ENCODE measurements around the gene RUNX1. TPM values are rescaled to one million over a fixed set of nuclear protein-coding genes. Genes with fewer than 3 reads are reported as not detected.

RUNX1 gene
- total RNA-seq, 2 donors from 2014 or later = 21.3 to 23.0 TPM

DNA sequence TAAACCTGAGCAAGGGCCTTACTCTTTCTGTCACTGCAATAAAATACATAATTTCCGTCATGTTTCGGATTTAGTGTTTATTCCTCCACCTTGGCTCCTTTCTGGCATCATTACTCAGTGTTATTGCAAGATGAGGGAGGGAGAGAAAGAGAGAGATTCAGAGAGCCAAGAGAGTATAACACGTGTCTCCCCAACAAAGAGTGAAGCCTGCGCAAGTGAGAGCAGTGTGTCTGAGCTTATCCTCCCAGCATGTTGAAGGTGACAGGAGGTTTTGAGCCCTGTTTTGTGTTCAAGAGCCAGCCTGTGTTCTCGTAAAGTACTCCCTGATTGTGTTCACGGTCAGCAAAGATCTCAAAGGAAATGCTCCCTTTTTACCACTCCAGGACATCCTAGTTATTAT is 6.3 kb downstream of the RUNX1 start:
- intact Hi-C loops (cut with DNase I) = no loop called here
- Histone ChIP-seq H3K9me3 (no peaks in the 10 kb centered on the region), H3K27ac (no peak overlapping the region), H3K36me3 (no peaks in the 10 kb centered on the region), H3K4me3 (no peak overlapping the region), H3K9ac (ENCODE audit: low read depth in 2 of 2, low read length in 2 of 2) (no peak overlapping the region), H3K4me1 (no peaks in the 10 kb centered on the region), H3K27me3 (no peaks in the 10 kb centered on the region)
- no peak for DNase-seq
- TF ChIP-seq, protein P1, sequence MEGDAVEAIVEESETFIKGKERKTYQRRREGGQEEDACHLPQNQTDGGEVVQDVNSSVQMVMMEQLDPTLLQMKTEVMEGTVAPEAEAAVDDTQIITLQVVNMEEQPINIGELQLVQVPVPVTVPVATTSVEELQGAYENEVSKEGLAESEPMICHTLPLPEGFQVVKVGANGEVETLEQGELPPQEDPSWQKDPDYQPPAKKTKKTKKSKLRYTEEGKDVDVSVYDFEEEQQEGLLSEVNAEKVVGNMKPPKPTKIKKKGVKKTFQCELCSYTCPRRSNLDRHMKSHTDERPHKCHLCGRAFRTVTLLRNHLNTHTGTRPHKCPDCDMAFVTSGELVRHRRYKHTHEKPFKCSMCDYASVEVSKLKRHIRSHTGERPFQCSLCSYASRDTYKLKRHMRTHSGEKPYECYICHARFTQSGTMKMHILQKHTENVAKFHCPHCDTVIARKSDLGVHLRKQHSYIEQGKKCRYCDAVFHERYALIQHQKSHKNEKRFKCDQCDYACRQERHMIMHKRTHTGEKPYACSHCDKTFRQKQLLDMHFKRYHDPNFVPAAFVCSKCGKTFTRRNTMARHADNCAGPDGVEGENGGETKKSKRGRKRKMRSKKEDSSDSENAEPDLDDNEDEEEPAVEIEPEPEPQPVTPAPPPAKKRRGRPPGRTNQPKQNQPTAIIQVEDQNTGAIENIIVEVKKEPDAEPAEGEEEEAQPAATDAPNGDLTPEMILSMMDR (IDR thresholded peaks at IDR 0.05) = no peak

DNA sequence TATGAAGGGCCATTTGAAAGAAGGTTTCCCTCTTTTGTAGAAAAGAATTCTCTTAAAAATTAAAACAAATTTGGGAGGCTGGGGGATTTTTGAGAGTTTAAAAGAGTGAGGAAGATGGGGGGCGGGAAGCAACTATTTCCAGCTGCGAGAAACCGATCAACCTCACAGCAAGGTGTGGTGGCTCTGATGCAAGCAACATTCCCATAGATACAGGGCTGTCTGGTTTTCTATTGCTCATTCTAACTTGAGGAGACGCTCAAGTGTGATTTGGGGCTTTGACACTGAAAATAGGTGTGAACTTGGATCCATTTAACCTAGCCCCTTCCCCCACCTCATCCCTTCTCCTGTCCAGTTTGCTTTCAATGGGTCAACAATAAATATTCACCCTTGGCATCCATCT is 7.2 kb downstream of the RUNX1 start:
- Histone ChIP-seq H3K27ac (no peak overlapping the region), H3K4me1 (no peaks in the 10 kb centered on the region), H3K9ac (ENCODE audit: low read depth in 2 of 2, low read length in 2 of 2) (no peak overlapping the region), H3K36me3 (no peaks in the 10 kb centered on the region), H3K27me3 (no peaks in the 10 kb centered on the region), H3K9me3 (no peaks in the 10 kb centered on the region), H3K4me3 (no peak overlapping the region)
- intact Hi-C loops (cut with DNase I) = no loop called here
- TF ChIP-seq, protein P1 (IDR thresholded peaks at IDR 0.05) = no peak
- no peak for DNase-seq

GRCh38 chr21:35041122-35041521 is 8.0 kb downstream of the RUNX1 start:
- intact Hi-C loops (cut with DNase I) = no loop called here
- Histone ChIP-seq H3K4me3 (no peak overlapping the region), H3K27ac (no peak overlapping the region), H3K9me3 (no peaks in the 10 kb centered on the region), H3K9ac (ENCODE audit: low read depth in 2 of 2, low read length in 2 of 2) (no peak overlapping the region), H3K36me3 (no peaks in the 10 kb centered on the region), H3K4me1 (no peaks in the 10 kb centered on the region), H3K27me3 (no peaks in the 10 kb centered on the region)
- no peak for DNase-seq
- TF ChIP-seq, protein P1 (IDR thresholded peaks at IDR 0.05) = no peak

DNA sequence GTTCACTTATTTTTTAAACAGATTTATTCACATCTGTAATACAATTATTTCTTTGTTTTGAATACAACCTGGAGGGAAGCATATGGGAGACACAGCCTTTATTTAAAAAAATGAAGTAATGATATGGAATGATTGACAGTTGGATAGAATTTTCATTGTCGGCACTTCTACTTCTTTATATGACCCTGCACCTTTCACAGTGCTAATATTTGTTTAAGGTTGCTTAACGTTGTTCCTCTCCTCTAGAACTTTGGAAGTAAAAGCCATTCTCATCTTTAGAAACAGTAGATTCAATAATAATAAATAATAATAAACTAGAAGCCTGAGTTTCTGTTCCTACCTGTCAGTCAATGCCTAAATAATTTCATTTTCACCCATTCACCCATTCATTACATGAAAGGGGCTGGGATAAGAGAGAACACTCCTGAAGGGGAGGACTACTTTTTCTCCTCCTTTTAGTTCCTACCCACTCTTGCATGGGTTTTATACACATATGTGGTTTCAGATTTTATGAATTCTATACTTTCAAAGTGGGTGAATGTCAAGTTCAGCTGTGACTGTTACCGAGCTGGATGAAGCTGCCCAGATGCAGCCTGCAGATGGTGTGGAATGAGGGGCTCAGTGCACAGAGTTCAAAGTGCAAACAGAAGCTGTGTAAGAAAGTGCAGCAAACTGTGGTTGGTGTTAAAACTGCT is 9.4 kb downstream of the RUNX1 start:
- TF ChIP-seq, protein P1 (IDR thresholded peaks at IDR 0.05) = no peak
- intact Hi-C loops (cut with DNase I) = no loop called here
- no peak overlapping the region for H3K4me3 ChIP-seq

GRCh38 chr21:35038772-35039319 is 10.3 kb downstream of the RUNX1 start:
- Histone ChIP-seq H3K9me3 (no peaks in the 10 kb centered on the region), H3K4me1 (no peaks in the 10 kb centered on the region), H3K4me3 (no peak overlapping the region), H3K27ac (no peak overlapping the region), H3K36me3 (no peaks in the 10 kb centered on the region), H3K9ac (ENCODE audit: low read depth in 2 of 2, low read length in 2 of 2) (no peak overlapping the region), H3K27me3 (no peaks in the 10 kb centered on the region)
- TF ChIP-seq, protein P1 (IDR thresholded peaks at IDR 0.05) = no peak
- DNase-seq = no peak
- intact Hi-C loops (cut with DNase I) = no loop called here

More for the DNA sequence above, 9.4 kb downstream of the RUNX1 start:
- Histone ChIP-seq H3K36me3 (no peaks in the 10 kb centered on the region), H3K4me1 (no peaks in the 10 kb centered on the region), H3K27ac (no peak overlapping the region), H3K27me3 (no peaks in the 10 kb centered on the region), H3K9me3 (no peaks in the 10 kb centered on the region), H3K9ac (ENCODE audit: low read depth in 2 of 2, low read length in 2 of 2) (no peak overlapping the region)
- DNase-seq = no peak
